Activated T-helper 1 cell treated with anti-CD3 and anti-CD28 coated beads, Interleukin-12 subunit alpha, Interleukin-12 subunit beta, Interleukin-2, Interleukin-4 antibody, amounts not matched to agents 30 ng/mL and 10 ng/mL and 1 ng/mL, durations not matched to agents 14 hours and 24 hours and 36 hours (primary cell): Measurements from ENCODE around the gene GRIK4. TPM values are rescaled to one million over a fixed set of nuclear protein-coding genes. Genes with fewer than 3 reads are reported as not detected.

Experiments used
- DNase-seq: peaks from one replicate; pipeline ENCODE4 v3.0.0; 2021; ENCODE audit warnings: low spot score
- H3K27ac Mint-ChIP-seq: one replicate; pipeline ENCODE4 v1.8.0; 2021; ENCODE audit warnings: mild to moderate bottlenecking, mixed read lengths
- H3K27me3 Mint-ChIP-seq: one replicate; pipeline ENCODE4 v1.8.0; 2022; ENCODE audit warnings: mild to moderate bottlenecking, moderate library complexity, mixed read lengths; ENCODE audit not compliant: insufficient read depth
- H3K36me3 Mint-ChIP-seq: one replicate; pipeline ENCODE4 v1.8.0; 2021; ENCODE audit warnings: low read depth, mixed read lengths
- H3K4me1 Mint-ChIP-seq: one replicate; pipeline ENCODE4 v1.8.0; 2021; ENCODE audit warnings: low read depth, mixed read lengths
- H3K4me3 Mint-ChIP-seq: one replicate; pipeline ENCODE4 v1.8.0; 2021; ENCODE audit warnings: mild to moderate bottlenecking, moderate library complexity, mixed read lengths
- H3K9me3 Mint-ChIP-seq: one replicate; pipeline ENCODE4 v1.8.0; 2021; ENCODE audit warnings: mixed read lengths
- intact Hi-C: fragments of 100-400 bp; cut with micrococcal nuclease; formaldehyde crosslinking; loops from one replicate; pipeline ENCODE4 v1.15.1; 2024
- total RNA-seq: library from RNA; stranded (reverse); gene quantifications from 2 replicates; pipeline ENCODE4 v1.2.3, GENCODE V29; 2022

GRIK4 gene
- total RNA-seq, 1 donor from 2014 or later: 0.16 TPM

DNA sequence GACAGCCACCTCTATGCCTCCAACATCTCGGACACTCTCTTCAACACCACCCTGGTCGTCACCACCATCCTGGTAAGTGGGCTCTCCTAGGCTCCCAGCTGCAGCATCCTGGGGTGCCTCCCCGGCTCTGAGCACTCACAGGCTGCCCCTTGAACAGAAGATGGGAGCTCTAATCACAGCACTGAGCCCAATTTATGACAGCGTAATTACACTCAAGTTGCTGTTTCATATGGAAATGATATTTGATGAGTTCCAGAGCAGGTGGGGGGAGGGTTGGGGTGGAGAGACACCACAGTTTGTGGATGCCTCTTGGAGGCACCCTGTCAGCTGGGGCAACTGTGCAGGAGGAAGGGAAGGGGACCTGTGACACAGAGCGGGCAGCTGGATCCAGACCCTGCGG is 387.0 kb downstream of the GRIK4 start:
- Mint-ChIP-seq H3K27me3 (peaks cover 5% of the 10 kb centered on the region), H3K4me3 (no peak overlapping the region), H3K36me3 (no peaks in the 10 kb centered on the region), H3K4me1 (no peaks in the 10 kb centered on the region), H3K27ac (no peak overlapping the region), H3K9me3 (no peaks in the 10 kb centered on the region)
- intact Hi-C loops: no loop called here
- DNase-seq: no peak

DNA sequence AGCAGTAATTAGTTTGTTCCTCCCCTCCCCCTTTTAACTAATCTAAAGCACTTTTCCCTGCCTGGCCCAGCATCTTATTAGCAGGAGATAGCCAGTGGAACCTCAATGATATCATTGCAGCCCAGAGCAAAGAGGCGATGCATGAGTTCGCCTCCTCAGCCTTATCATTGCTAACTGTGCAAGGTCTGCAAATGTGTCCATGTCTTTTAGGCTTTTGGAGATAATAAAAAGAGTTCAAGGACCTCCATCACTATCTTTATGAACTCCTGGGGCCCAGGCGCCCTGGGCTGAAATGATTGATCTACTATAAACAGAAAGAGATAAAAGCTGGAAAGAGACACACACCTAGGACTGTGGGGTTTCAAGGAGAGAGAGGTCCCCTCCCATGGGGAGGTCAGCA is 388.2 kb downstream of the GRIK4 start:
- intact Hi-C loops: no loop called here
- H3K4me1 Mint-ChIP-seq: no peaks in the 10 kb centered on the region
- no peaks in the 10 kb centered on the region for H3K9me3 Mint-ChIP-seq
- no peak overlapping the region for H3K4me3 Mint-ChIP-seq
- DNase-seq: no peak
- no peaks in the 10 kb centered on the region for H3K36me3 Mint-ChIP-seq
- H3K27me3 Mint-ChIP-seq: peaks cover 5% of the 10 kb centered on the region
- no peak overlapping the region for H3K27ac Mint-ChIP-seq

GRCh38 chr11:120900643-120901042 is 389.1 kb downstream of the GRIK4 start:
- DNase-seq: no peak
- Mint-ChIP-seq H3K9me3 (no peaks in the 10 kb centered on the region), H3K27ac (no peak overlapping the region), H3K27me3 (peaks cover 5% of the 10 kb centered on the region), H3K4me3 (no peak overlapping the region), H3K4me1 (no peaks in the 10 kb centered on the region), H3K36me3 (no peaks in the 10 kb centered on the region)
- intact Hi-C loops: no loop called here

GRCh38 chr11:120903686-120904085 is 392.1 kb downstream of the GRIK4 start:
- peaks cover 5% of the 10 kb centered on the region for H3K27me3 Mint-ChIP-seq
- H3K36me3 Mint-ChIP-seq: no peaks in the 10 kb centered on the region
- H3K27ac Mint-ChIP-seq: no peak overlapping the region
- no peaks in the 10 kb centered on the region for H3K9me3 Mint-ChIP-seq
- DNase-seq: no peak
- intact Hi-C loops: no loop called here
- no peaks in the 10 kb centered on the region for H3K4me1 Mint-ChIP-seq
- H3K4me3 Mint-ChIP-seq: no peak overlapping the region

- intact Hi-C loops: no loop called here
- H3K27me3 Mint-ChIP-seq: peaks cover 5% of the 10 kb centered on the region
These were observed 392.6 kb downstream of the GRIK4 start for GRCh38 chr11:120904116-120904515.

DNA sequence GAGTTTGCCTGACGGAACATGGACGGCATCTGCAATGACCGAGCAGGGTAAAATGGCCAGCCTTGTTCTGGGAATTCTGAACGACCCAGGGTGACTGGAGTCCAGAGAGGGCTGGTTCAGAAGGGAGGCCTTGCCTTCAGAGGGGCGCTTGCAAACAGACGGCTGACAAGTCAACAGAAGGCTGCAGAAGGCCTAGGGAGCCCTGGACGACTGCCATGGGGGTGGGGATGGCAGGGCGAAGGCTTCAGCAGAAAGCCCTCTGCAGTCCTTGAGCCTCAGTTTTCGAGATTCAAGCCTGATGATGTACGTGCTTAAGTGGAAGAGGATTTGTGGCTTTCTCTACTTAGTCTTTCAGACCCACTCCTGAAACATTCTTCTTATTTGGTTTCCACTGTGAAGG is 395.2 kb downstream of the GRIK4 start:
- intact Hi-C loops: no loop called here
- H3K36me3 Mint-ChIP-seq: no peaks in the 10 kb centered on the region
- no peak for DNase-seq
- H3K27ac Mint-ChIP-seq: no peak overlapping the region
- no peaks in the 10 kb centered on the region for H3K9me3 Mint-ChIP-seq
- H3K4me1 Mint-ChIP-seq: no peaks in the 10 kb centered on the region
- H3K4me3 Mint-ChIP-seq: no peak overlapping the region
- H3K27me3 Mint-ChIP-seq: peaks cover 5% of the 10 kb centered on the region

More at GRCh38 chr11:120904116-120904515, 392.6 kb downstream of the GRIK4 start:
- H3K27ac Mint-ChIP-seq: no peak overlapping the region
- no peaks in the 10 kb centered on the region for H3K4me1 Mint-ChIP-seq
- no peaks in the 10 kb centered on the region for H3K36me3 Mint-ChIP-seq
- H3K4me3 Mint-ChIP-seq: no peak overlapping the region
- no peaks in the 10 kb centered on the region for H3K9me3 Mint-ChIP-seq
- DNase-seq: no peak

GRCh38 chr11:120907971-120908370 is 396.4 kb downstream of the GRIK4 start:
- H3K27ac Mint-ChIP-seq: no peak overlapping the region
- no peak overlapping the region for H3K4me3 Mint-ChIP-seq
- no peaks in the 10 kb centered on the region for H3K4me1 Mint-ChIP-seq
- no peak for DNase-seq
- H3K36me3 Mint-ChIP-seq: no peaks in the 10 kb centered on the region
- H3K27me3 Mint-ChIP-seq: peaks cover 5% of the 10 kb centered on the region
- H3K9me3 Mint-ChIP-seq: no peaks in the 10 kb centered on the region
- intact Hi-C loops: no loop called here

- Mint-ChIP-seq H3K9me3 (no peaks in the 10 kb centered on the region), H3K27me3 (peaks cover 5% of the 10 kb centered on the region), H3K4me1 (no peaks in the 10 kb centered on the region), H3K4me3 (no peak overlapping the region), H3K36me3 (no peaks in the 10 kb centered on the region), H3K27ac (no peak overlapping the region)
- intact Hi-C loops: no loop called here
- no peak for DNase-seq
These were observed 397.1 kb downstream of the GRIK4 start for GRCh38 chr11:120908461-120909181.

GRCh38 chr11:120909676-120910416 is 398.3 kb downstream of the GRIK4 start:
- no peaks in the 10 kb centered on the region for H3K9me3 Mint-ChIP-seq
- no peak for DNase-seq
- no peaks in the 10 kb centered on the region for H3K4me1 Mint-ChIP-seq
- intact Hi-C loops: no loop called here
- H3K4me3 Mint-ChIP-seq: no peak overlapping the region
- no peaks in the 10 kb centered on the region for H3K36me3 Mint-ChIP-seq
- peaks cover 5% of the 10 kb centered on the region for H3K27me3 Mint-ChIP-seq
- H3K27ac Mint-ChIP-seq: no peak overlapping the region

DNA sequence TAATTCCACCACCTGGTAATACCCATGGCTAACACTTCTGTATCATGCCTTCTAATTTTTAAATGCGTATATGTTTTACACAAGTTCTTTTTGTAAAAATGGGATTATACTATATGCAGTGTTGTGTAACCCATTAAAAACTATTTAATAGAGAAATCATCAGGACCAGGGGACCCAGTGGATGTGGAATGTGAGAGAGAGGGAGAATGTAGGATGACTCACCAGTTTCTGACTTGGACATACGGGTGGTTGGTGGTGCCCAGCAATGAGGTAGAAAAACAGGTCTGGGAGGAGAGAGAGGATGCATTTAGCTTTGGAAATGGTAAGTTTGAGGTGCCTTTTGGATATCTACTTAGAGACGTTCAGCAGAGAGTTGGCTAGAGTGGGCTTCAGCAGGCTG is 400.4 kb downstream of the GRIK4 start:
- Mint-ChIP-seq H3K4me3 (no peak overlapping the region), H3K27ac (no peak overlapping the region)
- intact Hi-C loops: no loop called here

GRCh38 chr11:120912504-120912903 is 401.0 kb downstream of the GRIK4 start:
- Mint-ChIP-seq H3K27me3 (peaks cover 5% of the 10 kb centered on the region), H3K27ac (no peak overlapping the region), H3K4me3 (no peak overlapping the region), H3K36me3 (no peaks in the 10 kb centered on the region), H3K4me1 (no peaks in the 10 kb centered on the region), H3K9me3 (no peaks in the 10 kb centered on the region)
- DNase-seq: no peak
- intact Hi-C loops: no loop called here

More for the DNA sequence above, 400.4 kb downstream of the GRIK4 start:
- peaks cover 5% of the 10 kb centered on the region for H3K27me3 Mint-ChIP-seq
- no peaks in the 10 kb centered on the region for H3K36me3 Mint-ChIP-seq
- no peaks in the 10 kb centered on the region for H3K9me3 Mint-ChIP-seq
- DNase-seq: no peak
- no peaks in the 10 kb centered on the region for H3K4me1 Mint-ChIP-seq

- Mint-ChIP-seq H3K27ac (no peak overlapping the region), H3K4me3 (no peak overlapping the region), H3K9me3 (no peaks in the 10 kb centered on the region), H3K4me1 (no peaks in the 10 kb centered on the region), H3K27me3 (peaks cover 5% of the 10 kb centered on the region), H3K36me3 (no peaks in the 10 kb centered on the region)
- DNase-seq: no peak
- intact Hi-C loops: no loop called here
These were observed 401.4 kb downstream of the GRIK4 start for GRCh38 chr11:120912915-120913314.

DNA sequence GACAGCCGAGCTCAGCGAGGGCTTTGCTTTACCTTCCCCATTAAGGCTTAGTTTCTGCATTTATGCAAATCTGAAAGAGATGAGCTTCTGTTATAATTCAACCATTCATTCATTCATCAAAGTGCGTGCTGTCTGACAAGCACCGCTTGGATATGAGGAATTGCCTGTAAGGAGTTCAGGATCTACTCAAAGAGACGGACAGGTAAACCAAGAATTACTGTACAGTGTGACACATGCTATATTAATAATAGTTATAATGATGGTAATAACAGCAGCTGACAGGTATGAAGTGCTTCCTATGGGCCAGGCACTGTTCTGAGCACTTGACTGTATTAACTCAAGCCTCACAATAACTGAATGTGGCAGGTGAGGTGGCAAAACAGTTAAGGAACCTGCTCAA is 402.5 kb downstream of the GRIK4 start:
- Mint-ChIP-seq H3K4me1 (no peaks in the 10 kb centered on the region), H3K4me3 (no peak overlapping the region), H3K9me3 (no peaks in the 10 kb centered on the region), H3K36me3 (no peaks in the 10 kb centered on the region), H3K27me3 (peaks cover 7% of the 10 kb centered on the region), H3K27ac (no peak overlapping the region)
- no peak for DNase-seq
- intact Hi-C loops: no loop called here
